GM23338 (cell line): Measurements from ENCODE around the gene PEX19.

Source experiments
- CREB1 ChIP-seq: fragments of 250-450 bp; sonication (Bioruptor Pico); IDR thresholded peaks from 2 replicates; pipeline ENCODE4 v1.5.0; 2020; ENCODE audit warnings: low read depth, mild to moderate bottlenecking, moderate library complexity
- EZH2 ChIP-seq: fragments of 200-600 bp; sonication (generic); IDR thresholded peaks from one replicate; pipeline ENCODE4 v1.8.0; 2017; ENCODE audit warnings: antibody characterized with exemption, mild to moderate bottlenecking, low read depth; ENCODE audit not compliant: unreplicated experiment
- EZH2phosphoT487 ChIP-seq: fragments of 200-600 bp; sonication (generic); IDR thresholded peaks from one replicate; pipeline ENCODE4 v1.8.1; 2018; ENCODE audit warnings: antibody characterized with exemption; ENCODE audit not compliant: unreplicated experiment
- NANOG ChIP-seq: IDR thresholded peaks from 2 replicates; pipeline ENCODE4 v1.6.1; 2016; ENCODE audit warnings: antibody characterized with exemption, borderline replicate concordance
- POLR2AphosphoS5 ChIP-seq: IDR thresholded peaks from 2 replicates; pipeline ENCODE4 v1.6.1; 2016; ENCODE audit warnings: antibody characterized with exemption, low read depth
- ZNF331 ChIP-seq: fragments of 250-450 bp; sonication (Bioruptor Pico); IDR thresholded peaks from 2 replicates; pipeline ENCODE4 v1.5.0; 2020; ENCODE audit warnings: low read depth, mild to moderate bottlenecking, moderate library complexity
- TF ChIP-seq, protein P1 (sequence below), 2 experiments: fragments of 200-600 bp in 1 of 2; sonication (generic) in 1 of 2; conservative IDR thresholded peaks; 2 replicates each; pipeline versions ENCODE4 v1.5.1 to v1.6.1; 2016 to 2017; ENCODE audit warnings: antibody characterized with exemption in 2 of 2, low read depth in 2 of 2, mild to moderate bottlenecking in 2 of 2, moderate library complexity in 1 of 2
- TF ChIP-seq, protein P2 (sequence below): IDR thresholded peaks from one replicate; pipeline ENCODE4 v1.6.1; 2018; ENCODE audit warnings: antibody characterized with exemption; ENCODE audit not compliant: unreplicated experiment
- TF ChIP-seq, protein P3 (sequence below): IDR thresholded peaks from 2 replicates; pipeline ENCODE4 v1.6.1; 2016; ENCODE audit warnings: antibody characterized with exemption

DNA sequence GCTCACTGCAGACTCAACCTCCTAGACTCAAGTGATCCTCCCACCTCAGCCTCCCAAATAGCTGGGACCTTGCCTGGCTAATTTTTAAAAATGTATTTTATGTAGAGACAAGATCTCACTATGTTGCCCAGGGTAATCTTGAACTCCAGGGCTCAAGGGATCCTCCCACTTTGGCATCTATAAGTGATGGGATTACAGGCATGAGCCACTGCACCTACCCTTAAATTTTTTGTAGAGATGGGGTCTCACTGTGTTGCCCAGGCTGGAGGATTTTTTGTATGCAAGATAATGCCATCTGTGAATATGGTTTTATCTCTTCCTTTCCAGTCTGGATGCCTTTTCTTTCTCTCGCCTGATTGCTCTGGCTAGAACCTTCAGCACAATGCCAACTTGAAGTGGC lies 13.9 kb downstream of the PEX19 start:
- TF ChIP-seq EZH2phosphoT487, result no peak
- TF ChIP-seq, protein P1, sequence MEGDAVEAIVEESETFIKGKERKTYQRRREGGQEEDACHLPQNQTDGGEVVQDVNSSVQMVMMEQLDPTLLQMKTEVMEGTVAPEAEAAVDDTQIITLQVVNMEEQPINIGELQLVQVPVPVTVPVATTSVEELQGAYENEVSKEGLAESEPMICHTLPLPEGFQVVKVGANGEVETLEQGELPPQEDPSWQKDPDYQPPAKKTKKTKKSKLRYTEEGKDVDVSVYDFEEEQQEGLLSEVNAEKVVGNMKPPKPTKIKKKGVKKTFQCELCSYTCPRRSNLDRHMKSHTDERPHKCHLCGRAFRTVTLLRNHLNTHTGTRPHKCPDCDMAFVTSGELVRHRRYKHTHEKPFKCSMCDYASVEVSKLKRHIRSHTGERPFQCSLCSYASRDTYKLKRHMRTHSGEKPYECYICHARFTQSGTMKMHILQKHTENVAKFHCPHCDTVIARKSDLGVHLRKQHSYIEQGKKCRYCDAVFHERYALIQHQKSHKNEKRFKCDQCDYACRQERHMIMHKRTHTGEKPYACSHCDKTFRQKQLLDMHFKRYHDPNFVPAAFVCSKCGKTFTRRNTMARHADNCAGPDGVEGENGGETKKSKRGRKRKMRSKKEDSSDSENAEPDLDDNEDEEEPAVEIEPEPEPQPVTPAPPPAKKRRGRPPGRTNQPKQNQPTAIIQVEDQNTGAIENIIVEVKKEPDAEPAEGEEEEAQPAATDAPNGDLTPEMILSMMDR (conservative IDR thresholded peaks at IDR 0.05; ENCODE audit: low read depth in 2 of 2), result no peak
- TF ChIP-seq POLR2AphosphoS5, result no peak
- no peak for TF ChIP-seq EZH2
- TF ChIP-seq, protein P2, sequence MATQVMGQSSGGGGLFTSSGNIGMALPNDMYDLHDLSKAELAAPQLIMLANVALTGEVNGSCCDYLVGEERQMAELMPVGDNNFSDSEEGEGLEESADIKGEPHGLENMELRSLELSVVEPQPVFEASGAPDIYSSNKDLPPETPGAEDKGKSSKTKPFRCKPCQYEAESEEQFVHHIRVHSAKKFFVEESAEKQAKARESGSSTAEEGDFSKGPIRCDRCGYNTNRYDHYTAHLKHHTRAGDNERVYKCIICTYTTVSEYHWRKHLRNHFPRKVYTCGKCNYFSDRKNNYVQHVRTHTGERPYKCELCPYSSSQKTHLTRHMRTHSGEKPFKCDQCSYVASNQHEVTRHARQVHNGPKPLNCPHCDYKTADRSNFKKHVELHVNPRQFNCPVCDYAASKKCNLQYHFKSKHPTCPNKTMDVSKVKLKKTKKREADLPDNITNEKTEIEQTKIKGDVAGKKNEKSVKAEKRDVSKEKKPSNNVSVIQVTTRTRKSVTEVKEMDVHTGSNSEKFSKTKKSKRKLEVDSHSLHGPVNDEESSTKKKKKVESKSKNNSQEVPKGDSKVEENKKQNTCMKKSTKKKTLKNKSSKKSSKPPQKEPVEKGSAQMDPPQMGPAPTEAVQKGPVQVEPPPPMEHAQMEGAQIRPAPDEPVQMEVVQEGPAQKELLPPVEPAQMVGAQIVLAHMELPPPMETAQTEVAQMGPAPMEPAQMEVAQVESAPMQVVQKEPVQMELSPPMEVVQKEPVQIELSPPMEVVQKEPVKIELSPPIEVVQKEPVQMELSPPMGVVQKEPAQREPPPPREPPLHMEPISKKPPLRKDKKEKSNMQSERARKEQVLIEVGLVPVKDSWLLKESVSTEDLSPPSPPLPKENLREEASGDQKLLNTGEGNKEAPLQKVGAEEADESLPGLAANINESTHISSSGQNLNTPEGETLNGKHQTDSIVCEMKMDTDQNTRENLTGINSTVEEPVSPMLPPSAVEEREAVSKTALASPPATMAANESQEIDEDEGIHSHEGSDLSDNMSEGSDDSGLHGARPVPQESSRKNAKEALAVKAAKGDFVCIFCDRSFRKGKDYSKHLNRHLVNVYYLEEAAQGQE, result no peak
- TF ChIP-seq ZNF331, result no peak
- no peak for TF ChIP-seq CREB1
- TF ChIP-seq NANOG, result no peak
- TF ChIP-seq, protein P3, sequence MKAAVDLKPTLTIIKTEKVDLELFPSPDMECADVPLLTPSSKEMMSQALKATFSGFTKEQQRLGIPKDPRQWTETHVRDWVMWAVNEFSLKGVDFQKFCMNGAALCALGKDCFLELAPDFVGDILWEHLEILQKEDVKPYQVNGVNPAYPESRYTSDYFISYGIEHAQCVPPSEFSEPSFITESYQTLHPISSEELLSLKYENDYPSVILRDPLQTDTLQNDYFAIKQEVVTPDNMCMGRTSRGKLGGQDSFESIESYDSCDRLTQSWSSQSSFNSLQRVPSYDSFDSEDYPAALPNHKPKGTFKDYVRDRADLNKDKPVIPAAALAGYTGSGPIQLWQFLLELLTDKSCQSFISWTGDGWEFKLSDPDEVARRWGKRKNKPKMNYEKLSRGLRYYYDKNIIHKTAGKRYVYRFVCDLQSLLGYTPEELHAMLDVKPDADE, result no peak
